Amygdala (tissue), 56 donors: ENCODE measurements around the gene GRIA1.
"Not testable (repeated sequence)": the region's sequence is repeated elsewhere in the genome, so short reads cannot be mapped to it uniquely, and the experiment has no call there.

ENCODE experiments used
- DNase-seq, 56 donors: peaks; one replicate each; lab custom pipeline; 2025; lab: John Stamatoyannopoulos, UW

The GRIA1 gene

DNA sequence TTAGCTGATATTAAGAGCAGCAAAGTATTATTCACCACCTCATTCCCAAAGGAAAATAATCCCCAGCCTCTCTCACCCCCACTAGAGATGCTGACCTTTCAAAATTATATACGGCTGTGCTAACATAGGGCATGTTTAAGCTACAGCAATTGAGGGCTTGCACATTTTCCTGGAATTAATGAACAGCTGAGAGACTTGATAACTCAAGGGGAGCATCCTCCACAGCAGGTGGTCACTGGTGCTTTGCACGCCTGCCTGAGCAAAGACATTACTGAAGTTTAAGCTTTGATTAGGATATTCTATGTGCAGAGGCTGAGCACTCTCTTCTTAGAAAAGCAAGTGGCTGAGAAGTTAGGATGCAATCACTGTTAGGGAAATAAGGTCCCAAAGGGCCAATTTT, 317.3 kb downstream of the GRIA1 start:
- DNase-seq: no peak

DNA sequence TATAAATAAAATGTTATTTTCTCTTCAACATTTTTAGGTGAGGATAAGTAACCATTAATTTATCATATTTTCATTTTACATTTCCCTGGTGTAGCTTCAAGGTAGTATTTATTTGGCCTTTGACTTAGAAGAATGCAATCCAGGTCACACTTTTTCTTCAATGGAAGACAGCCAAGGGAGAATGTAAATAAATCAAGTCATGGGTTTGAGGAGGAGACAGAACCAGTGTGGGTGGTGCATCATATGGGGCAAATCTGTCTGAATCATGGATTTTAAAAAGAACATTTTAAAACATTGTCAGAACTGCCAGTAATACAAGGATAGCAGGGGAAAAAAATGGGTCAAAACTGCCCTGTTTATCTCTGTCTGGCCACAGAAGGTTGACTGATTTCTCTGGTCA, 318.7 kb downstream of the GRIA1 start:
- DNase-seq: no peak

DNA sequence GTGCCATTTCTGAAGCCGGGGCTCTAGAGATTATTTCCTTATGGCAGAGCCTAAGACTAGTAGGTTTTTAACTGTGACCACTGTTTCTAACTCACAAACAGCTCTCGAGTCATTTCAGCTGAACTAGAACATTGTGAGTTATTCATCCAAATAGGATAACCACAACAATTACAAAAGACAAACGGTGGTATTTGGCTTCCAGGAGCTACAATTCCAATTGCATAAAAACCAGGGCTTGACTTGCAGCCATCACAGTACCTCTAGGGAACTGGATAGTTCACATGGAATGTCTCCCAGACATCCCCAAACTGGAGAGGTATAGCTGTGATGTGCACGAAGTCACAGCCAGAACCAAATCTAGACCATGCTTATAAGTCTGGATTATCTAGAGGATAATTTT, 323.4 kb downstream of the GRIA1 start:
- no peak for DNase-seq

DNA sequence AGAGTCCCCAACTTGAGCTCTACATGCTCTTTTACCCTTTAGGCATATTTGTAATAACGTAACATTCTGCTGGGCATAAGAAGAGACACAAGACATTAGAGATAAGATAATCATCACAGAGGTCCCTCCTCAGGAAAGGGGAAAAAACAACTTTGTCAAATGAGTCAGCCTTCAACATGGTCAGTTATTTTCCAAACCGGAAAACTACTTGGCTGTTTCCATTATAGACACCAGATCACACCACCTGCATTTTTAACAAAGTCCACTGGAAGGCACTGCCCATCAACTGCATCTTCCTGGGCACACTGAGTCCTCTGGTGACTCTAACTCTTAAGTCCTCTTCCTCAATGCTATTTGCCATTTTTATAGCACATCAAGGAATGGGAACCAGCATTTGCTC, 326.4 kb downstream of the GRIA1 start:
- no peak for DNase-seq

DNA sequence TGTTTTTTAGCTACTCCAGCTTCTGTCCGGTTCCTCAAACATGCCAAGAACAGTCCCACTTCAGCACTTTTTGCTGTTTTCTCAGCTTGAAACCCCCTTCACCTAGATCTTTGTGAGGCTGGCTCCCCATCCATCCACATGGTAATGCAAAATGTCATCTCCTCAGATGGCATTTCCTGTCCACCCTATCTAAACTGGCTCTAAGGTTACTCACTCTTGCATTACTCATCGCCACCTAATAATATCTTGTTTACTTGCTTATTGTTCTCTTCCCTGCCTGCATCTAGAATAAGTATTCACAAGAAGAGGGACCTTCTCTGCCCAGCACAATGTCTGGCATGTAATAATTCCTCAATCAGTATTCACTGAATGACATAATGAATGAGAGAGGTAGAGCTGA, 328.2 kb downstream of the GRIA1 start:
- no peak for DNase-seq

DNA sequence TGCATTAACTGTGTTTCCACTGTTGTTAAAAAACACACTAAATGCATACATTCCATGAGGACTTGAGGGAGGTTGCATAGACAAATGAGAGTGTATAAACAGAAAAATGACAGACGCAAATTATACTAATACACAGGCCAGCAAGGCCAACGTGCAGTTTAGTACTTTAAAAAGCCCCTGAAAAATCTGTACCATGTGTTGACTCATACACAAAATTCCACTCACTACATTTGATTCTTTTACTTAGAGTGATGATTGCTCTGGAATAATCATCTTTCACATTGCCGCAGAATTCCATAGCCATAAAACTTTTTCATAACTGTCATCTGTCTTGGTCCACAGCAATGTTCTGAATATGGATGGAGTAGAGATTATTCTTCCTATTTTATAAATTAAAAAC, 332.6 kb downstream of the GRIA1 start:
- DNase-seq: no peak

DNA sequence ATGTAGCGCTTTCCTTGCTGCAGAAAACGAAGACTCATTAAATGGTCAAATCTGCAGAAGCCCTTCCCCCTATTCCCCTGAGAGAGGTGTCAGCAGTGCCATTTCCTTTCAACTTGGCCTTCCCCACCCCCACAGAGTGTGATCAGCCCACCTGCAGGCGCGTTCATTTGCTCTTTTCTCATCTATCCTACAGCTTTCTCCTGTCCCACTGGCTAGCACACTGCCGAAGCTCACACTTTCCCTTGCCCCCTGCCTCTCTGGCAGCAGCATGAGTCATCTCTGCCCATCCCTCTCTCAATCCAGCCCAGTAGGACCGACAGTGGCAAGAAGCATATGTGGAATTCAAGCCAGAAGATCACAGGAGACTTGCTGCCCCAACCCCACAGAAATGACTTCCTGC, 334.4 kb downstream of the GRIA1 start:
- DNase-seq: no peak

DNA sequence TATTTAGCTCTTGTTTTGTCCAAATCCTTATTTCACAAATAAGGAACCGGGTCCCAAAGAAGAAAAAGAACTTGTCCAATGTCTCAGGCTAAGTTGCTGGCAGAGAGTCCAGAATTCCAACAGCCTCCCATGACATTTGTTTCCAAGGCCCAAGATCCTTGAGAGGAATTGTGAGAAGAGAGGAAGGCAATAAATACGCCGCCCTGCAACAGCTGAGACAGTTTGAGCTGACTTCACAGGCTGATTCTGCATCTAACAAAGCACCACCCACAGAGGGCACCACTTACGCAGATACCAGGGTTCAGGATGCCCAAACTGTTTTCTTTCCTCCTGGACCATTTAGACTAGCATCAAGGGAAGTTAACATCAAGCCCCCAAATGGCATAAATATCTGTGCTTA, 336.9 kb downstream of the GRIA1 start:
- DNase-seq: peak in 31 of 56 donors; percentile 3 to 73 (median 26)

DNA sequence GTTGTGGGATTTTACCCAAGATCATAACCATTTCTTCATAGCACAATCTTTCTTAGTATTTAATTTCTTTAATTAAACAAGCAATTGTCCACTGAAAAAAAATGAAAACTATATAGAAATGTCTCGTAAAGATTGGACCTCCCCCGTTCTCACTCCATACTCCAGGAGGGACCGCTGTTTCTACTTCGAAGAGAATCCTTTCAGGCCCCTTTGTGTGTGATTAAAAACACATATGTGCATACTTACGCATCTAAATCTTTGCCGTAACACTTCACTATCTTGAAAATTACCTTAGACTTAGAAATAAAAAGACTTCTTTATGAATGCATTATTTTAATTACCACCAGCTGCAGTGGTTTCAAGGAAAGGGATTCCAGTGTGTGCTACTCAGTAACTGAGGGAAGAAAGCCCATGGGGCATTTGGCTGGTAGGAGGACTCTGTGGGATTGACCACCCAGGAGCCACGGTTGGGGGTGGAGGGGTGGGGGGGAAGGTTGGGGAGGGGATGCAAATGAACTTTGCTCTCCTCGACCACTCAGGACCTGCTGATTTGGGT, 339.1 kb downstream of the GRIA1 start:
- no peak for DNase-seq

DNA sequence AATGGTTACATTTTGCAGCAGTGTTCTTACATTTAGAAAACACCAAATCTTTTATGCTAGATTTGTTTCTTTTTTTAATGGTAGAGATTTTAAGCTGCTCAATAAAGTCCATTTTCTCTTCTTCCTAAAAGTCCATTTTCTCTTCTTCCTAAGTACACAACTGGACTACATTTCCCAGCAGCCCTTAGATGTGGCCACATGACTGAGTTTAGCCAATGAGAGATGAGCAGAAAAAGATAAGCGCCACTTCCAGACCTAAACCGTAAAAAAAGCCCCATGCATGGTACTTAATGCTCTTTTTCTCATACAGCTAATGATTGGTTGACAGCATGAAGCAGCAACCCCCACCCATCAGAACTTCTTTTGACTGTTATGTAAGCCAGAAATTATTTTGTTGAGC, 341.5 kb downstream of the GRIA1 start:
- DNase-seq: peak in 1 of 56 donors; percentile 1

DNA sequence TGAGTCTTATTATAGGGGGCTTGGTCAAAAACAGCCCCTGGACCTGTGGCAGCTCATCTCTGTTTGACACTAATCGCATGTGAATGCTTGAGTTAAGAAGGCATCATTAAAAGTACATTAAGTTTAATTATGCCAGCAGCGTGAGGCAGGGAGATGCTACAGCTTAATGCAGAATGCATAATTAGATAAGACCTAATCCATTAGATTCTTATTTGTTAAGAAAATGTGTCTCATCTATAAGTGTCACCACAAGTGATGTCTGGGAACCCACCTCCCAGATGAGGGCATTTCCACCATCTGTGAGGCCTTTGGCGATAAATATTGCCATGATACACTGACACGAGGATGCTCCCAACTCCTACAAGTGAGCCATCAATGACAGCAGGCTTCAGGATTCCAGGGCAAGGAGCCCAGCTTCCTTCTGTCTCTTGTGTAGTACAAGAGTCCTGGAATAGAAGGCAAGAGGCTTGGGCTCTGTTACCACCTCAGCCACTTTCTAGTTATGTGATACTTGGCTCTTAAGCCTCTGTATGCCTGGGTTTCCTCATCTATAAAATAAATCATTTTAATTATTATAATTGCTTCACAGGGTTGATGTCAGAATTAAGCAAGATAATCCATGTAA, 345.5 kb downstream of the GRIA1 start:
- DNase-seq: no peak

DNA sequence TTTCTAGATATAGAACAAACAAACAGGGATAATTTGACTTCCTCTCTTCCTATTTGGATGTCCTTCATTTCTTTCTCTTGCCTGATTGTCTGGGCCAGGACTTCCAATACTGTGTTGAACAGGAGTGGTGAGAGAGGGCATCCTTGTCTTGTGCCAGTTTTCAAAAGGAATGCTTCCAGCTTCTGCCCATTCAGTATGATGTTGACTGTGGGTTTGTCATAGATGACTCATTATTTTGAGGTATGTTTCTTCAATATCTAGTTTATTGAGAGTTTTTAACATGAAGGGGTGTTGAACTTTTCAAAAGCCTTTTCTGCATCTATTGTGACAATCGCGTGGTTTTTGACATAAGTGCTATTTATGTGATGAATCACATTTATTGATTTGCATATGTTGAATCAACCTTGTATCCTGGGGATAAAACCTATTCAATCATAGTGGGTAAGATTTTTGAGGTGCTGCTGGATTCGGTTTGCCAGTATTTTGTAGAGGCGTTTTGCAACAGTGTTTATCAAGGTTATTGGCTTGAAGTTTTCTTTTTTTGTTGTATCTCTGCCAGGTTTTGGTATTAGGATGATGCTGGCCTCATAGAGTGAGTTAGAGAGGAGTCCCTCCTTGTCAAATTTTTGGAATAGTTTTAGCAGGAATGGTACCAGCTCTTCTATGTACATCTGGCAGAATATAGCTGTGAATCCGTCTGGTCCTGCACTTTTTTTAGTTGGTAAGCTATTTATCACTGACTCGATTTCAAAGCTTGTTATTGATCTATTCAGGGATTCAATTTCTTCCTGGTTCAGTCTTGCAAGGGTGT, 359.0 kb downstream of the GRIA1 start:
- DNase-seq: not testable (repeated sequence)

DNA sequence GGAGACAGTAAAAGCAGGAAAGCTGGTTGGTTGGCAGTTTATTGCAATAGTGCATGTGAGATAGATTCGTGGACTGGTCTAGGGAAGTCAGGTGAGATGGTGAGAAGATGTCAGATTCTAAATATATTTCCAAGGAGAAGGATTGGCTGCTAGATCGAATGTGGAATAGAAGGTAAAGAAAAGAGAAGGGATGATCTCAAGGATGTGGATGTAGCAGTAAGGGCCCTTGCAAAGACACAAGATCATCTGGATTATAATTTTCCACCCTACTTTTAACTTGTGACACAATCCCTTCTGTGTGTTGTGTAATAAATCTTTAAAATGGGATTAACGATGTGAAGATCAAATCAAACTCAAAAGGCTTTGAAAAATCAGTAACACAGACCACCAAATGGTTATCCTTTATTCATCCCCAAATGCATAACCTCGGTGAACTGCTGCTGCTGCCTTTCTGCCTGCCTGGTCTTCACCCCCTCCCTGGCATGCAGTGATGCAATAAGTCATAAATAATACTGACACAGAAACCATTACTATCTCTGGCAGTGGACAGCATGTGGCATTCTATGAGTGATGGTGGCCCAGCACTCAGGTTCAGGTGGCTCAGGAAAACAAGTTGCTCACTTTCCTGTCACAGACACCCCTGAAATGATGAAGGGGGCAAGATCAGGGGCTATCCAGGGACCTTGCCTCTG, 369.9 kb downstream of the GRIA1 start:
- no peak for DNase-seq

DNA sequence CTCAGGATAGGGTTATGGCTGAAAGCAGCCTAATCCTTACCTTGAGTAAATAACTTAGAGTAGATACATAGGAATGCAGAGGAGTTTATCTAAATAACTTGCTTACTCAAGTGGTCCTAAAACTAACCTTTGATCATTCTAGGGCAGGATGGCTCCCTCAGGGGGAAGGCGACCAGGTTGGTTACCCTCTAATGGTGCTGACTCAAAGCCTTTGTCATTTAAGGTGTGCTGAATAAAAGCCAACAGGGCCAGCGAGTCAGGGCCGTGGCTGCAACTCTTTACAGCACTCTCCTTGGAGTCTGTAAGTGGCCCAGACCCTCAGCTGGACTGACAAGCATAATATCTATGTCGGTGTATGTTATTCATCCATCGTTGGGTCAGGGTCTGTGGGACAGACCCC, 372.4 kb downstream of the GRIA1 start:
- not testable (repeated sequence) for DNase-seq
